ENCODE data around the gene SLC38A11. TPM values are rescaled to one million over a fixed set of nuclear protein-coding genes. Genes with fewer than 3 reads are reported as not detected.
"Not testable (repeated sequence)": the region's sequence is repeated elsewhere in the genome, so short reads cannot be mapped to it uniquely, and the experiment has no call there.

SLC38A11 gene
- total RNA-seq, 1 experiment from 2014 or later = 0.46 TPM

GRCh38 chr2:164867779-164868397 is 87.4 kb downstream of the SLC38A11 start:
- intact Hi-C loops (cut with micrococcal nuclease; ENCODE audit: unreplicated experiment) = no loop called here
- Histone ChIP-seq H3K27ac (ENCODE audit: low read length) (no peak overlapping the region), H3K27me3 (ENCODE audit: control insufficient read depth, insufficient read depth, low read length) (no peaks in the 10 kb centered on the region), H3K36me3 (ENCODE audit: control insufficient read depth, insufficient read depth, low read length) (no peaks in the 10 kb centered on the region), H3K4me1 (ENCODE audit: control insufficient read depth, insufficient read depth, low read length) (no peaks in the 10 kb centered on the region), H3K9me3 (ENCODE audit: control insufficient read depth, insufficient read depth, low read depth, low read length) (no peaks in the 10 kb centered on the region), H3K4me3 (ENCODE audit: low read depth in 2 of 2, low read length in 2 of 2) (no peak overlapping the region)
- CTCF ChIA-PET = no interaction called here
- TF ChIP-seq CTCF (IDR thresholded peaks at IDR 0.05) (no peak), SIN3A (IDR thresholded peaks at IDR 0.05; ENCODE audit: borderline replicate concordance, insufficient read depth, low read depth, low read length) (no peak), REST (IDR thresholded peaks at IDR 0.05; ENCODE audit: insufficient read depth in 1 of 2, low read depth in 2 of 2, low read length in 1 of 2) (no peak), TCF7L2 (IDR thresholded peaks at IDR 0.05; ENCODE audit: low read depth, low read length) (no peak), POLR2AphosphoS5 (IDR thresholded peaks at IDR 0.05; ENCODE audit: low read depth, low read length) (no peak)
- in situ Hi-C loops (cut with HindIII; ENCODE audit: low pct_unique_long_range_greater_than_20kb, low sequenced_read_pairs) = no loop called here
- POLR2A ChIA-PET = no interaction called here
- BruUV-seq (replicated peaks) = no TSS peak
- DNase-seq (ENCODE audit: low read depth, low spot score) (no peak), ATAC-seq (no peak)

- CTCF ChIA-PET; H3K27ac ChIP-seq (ENCODE audit: low read length); H3K36me3 ChIP-seq (ENCODE audit: control insufficient read depth, insufficient read depth, low read length); in situ Hi-C loops (cut with HindIII; ENCODE audit: low pct_unique_long_range_greater_than_20kb, low sequenced_read_pairs); BruUV-seq (replicated peaks); intact Hi-C loops (cut with micrococcal nuclease; ENCODE audit: unreplicated experiment); ATAC-seq; H3K4me3 ChIP-seq (ENCODE audit: low read depth in 2 of 2, low read length in 2 of 2); POLR2A ChIA-PET; DNase-seq (ENCODE audit: low read depth, low spot score); H3K27me3 ChIP-seq (ENCODE audit: control insufficient read depth, insufficient read depth, low read length); H3K9me3 ChIP-seq (ENCODE audit: control insufficient read depth, insufficient read depth, low read depth, low read length); H3K4me1 ChIP-seq (ENCODE audit: control insufficient read depth, insufficient read depth, low read length): not testable (repeated sequence)
Observed at GRCh38 chr2:164866381-164866780, 88.9 kb downstream of the SLC38A11 start.

- DNase-seq (ENCODE audit: low read depth, low spot score) (no peak), ATAC-seq (no peak)
- no peaks in the 10 kb centered on the region for H3K36me3 ChIP-seq (ENCODE audit: control insufficient read depth, insufficient read depth, low read length)
- BruUV-seq (replicated peaks) = no TSS peak
- TF ChIP-seq REST (IDR thresholded peaks at IDR 0.05; ENCODE audit: insufficient read depth in 1 of 2, low read depth in 2 of 2, low read length in 1 of 2) (no peak), POLR2AphosphoS5 (IDR thresholded peaks at IDR 0.05; ENCODE audit: low read depth, low read length) (no peak), TCF7L2 (IDR thresholded peaks at IDR 0.05; ENCODE audit: low read depth, low read length) (no peak), SIN3A (IDR thresholded peaks at IDR 0.05; ENCODE audit: borderline replicate concordance, insufficient read depth, low read depth, low read length) (no peak), CTCF (IDR thresholded peaks at IDR 0.05) (no peak)
- intact Hi-C loops (cut with micrococcal nuclease; ENCODE audit: unreplicated experiment) = no loop called here
- ChIA-PET CTCF (no interaction called here), POLR2A (no interaction called here)
- H3K4me1 ChIP-seq (ENCODE audit: control insufficient read depth, insufficient read depth, low read length) = no peaks in the 10 kb centered on the region
- no peaks in the 10 kb centered on the region for H3K27me3 ChIP-seq (ENCODE audit: control insufficient read depth, insufficient read depth, low read length)
- no peak overlapping the region for H3K4me3 ChIP-seq (ENCODE audit: low read depth in 2 of 2, low read length in 2 of 2)
- no peak overlapping the region for H3K27ac ChIP-seq (ENCODE audit: low read length)
- in situ Hi-C loops (cut with HindIII; ENCODE audit: low pct_unique_long_range_greater_than_20kb, low sequenced_read_pairs) = no loop called here
- no peaks in the 10 kb centered on the region for H3K9me3 ChIP-seq (ENCODE audit: control insufficient read depth, insufficient read depth, low read depth, low read length)
Observed at GRCh38 chr2:164860694-164861042, 94.7 kb downstream of the SLC38A11 start.
